T-helper 2 cell treated with Interferon-gamma antibody and Interleukin-4, amounts not matched to agents 5 μg/mL and 100 μg/mL, for 36 hours (primary cell): ENCODE results near the gene CD3E.

Experiments
- DNase-seq: peaks from one replicate; pipeline ENCODE4 v3.0.0; 2021; ENCODE audit warnings: low spot score
- H3K27ac Mint-ChIP-seq: one replicate; pipeline ENCODE4 v1.8.0; 2021; ENCODE audit warnings: mild to moderate bottlenecking, mixed read lengths
- H3K27me3 Mint-ChIP-seq: one replicate; pipeline ENCODE4 v1.8.0; 2021; ENCODE audit warnings: low read depth, mixed read lengths
- H3K36me3 Mint-ChIP-seq: one replicate; pipeline ENCODE4 v1.8.0; 2021; ENCODE audit warnings: low read depth, mixed read lengths
- H3K4me1 Mint-ChIP-seq: one replicate; pipeline ENCODE4 v1.8.0; 2021; ENCODE audit warnings: low read depth, mixed read lengths
- H3K4me3 Mint-ChIP-seq: one replicate; pipeline ENCODE4 v1.8.0; 2022; ENCODE audit warnings: mild to moderate bottlenecking, moderate library complexity, mixed read lengths
- H3K9me3 Mint-ChIP-seq: one replicate; pipeline ENCODE4 v1.8.0; 2021; ENCODE audit warnings: mixed read lengths

The CD3E gene

DNA sequence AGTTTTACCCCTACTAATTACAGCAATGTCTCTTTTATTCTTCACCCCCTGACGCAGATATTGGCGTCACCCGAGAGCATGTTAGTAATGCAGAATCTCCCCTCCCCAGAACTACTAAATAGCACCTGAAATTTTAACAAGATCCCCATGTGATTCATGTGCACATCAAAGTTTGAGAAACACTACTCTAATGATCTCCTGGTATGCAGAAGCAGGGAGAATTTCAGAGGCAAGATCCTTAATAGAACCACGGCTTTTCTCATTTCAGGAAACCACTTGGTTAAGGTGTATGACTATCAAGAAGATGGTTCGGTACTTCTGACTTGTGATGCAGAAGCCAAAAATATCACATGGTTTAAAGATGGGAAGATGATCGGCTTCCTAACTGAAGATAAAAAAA, 44.9 kb downstream of the CD3E start:
- peaks cover 40% of the 10 kb centered on the region for H3K4me1 Mint-ChIP-seq
- H3K27me3 Mint-ChIP-seq, result no peaks in the 10 kb centered on the region
- peaks cover 78% of the 10 kb centered on the region for H3K36me3 Mint-ChIP-seq
- no peak overlapping the region for H3K27ac Mint-ChIP-seq
- H3K9me3 Mint-ChIP-seq, result no peaks in the 10 kb centered on the region
- H3K4me3 Mint-ChIP-seq, result no peak overlapping the region
- no peak for DNase-seq

DNA sequence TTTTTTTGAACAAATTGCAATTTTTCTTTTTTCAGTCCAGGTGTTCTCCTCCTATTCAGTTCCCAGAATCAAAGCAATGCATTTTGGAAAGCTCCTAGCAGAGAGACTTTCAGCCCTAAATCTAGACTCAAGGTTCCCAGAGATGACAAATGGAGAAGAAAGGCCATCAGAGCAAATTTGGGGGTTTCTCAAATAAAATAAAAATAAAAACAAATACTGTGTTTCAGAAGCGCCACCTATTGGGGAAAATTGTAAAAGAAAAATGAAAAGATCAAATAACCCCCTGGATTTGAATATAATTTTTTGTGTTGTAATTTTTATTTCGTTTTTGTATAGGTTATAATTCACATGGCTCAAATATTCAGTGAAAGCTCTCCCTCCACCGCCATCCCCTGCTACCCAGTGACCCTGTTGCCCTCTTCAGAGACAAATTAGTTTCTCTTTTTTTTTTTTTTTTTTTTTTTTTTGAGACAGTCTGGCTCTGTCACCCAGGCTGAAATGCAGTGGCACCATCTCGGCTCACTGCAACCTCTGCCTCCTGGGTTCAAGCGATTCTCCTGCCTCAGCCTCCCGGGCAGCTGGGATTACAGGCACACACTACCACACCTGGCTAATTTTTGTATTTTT, 48.7 kb downstream of the CD3E start:
- no peak for DNase-seq
- peak overlapping the region; percentile 59 for H3K27ac Mint-ChIP-seq
- no peak overlapping the region for H3K4me3 Mint-ChIP-seq
- no peaks in the 10 kb centered on the region for H3K27me3 Mint-ChIP-seq
- H3K36me3 Mint-ChIP-seq, result peaks cover 56% of the 10 kb centered on the region
- H3K9me3 Mint-ChIP-seq, result no peaks in the 10 kb centered on the region
- H3K4me1 Mint-ChIP-seq, result peaks cover 18% of the 10 kb centered on the region

DNA sequence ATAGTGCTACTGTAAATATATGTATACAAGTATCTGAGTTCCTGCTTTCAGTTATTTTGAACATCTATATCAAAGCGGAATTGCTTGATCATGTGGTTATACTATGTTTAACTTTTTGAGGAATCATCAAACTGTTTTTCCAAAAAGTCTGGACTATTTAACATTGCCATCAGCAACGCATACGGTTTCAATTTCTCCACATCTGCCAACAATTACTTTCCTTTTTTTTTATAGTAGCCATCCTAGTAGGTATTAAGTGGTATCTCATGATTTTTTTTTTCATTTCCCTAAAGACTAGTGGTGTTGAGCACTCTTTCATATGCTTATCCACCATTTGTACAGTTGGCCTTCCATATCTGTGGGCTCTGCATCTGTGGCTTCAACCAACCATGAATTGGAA, 53.5 kb downstream of the CD3E start:
- H3K27ac Mint-ChIP-seq, result no peak overlapping the region
- no peak overlapping the region for H3K4me3 Mint-ChIP-seq
- H3K9me3 Mint-ChIP-seq, result no peaks in the 10 kb centered on the region
- no peaks in the 10 kb centered on the region for H3K27me3 Mint-ChIP-seq
- no peak for DNase-seq
- peaks cover 33% of the 10 kb centered on the region for H3K4me1 Mint-ChIP-seq
- H3K36me3 Mint-ChIP-seq, result peaks cover 25% of the 10 kb centered on the region

DNA sequence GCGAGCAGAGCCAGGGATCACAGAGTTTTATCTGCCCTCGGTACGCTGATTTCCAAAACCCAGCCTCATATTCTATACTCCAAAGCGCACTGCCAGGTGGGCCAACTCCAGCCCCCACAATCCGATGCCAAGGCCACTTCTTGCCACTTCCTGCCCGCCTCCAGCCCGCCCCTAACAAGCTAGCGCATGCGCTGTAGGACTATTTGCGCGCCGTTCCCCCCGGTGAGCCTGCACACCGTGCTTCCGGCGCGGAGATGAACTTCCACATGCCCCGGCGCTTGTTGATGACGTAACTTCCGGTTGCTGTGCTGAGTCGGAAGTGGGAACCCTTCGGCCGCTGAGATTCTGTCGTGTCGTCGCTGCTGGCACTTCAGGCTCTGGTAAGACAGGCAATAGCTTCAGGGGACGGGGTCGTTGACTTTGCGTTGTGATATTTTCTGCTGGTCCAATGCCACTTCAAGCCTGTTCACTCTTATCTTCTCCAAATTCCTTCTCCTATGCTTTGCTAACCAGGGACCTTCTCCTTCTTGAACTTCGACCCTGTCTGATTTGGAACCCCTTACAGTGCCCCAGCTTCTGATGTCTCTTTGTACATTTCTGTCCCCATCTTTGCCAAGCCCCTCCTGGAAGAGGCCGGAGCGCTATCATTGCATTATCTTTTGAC, 54.9 kb downstream of the CD3E start, which contains the start of gene UBE4A:
Gene UBE4A, plus strand, starts transcription at position 306 of the 664 bp plus-strand sequence. CDS start 5,481 bp downstream, outside the sequence.
- peak; percentile 97 for DNase-seq
- H3K4me1 Mint-ChIP-seq, result peaks cover 30% of the 10 kb centered on the region
- H3K36me3 Mint-ChIP-seq, result peaks cover 18% of the 10 kb centered on the region
- no peaks in the 10 kb centered on the region for H3K9me3 Mint-ChIP-seq
- H3K27ac Mint-ChIP-seq, result peak within 1 kb of the TSS; percentile 94
- no peaks in the 10 kb centered on the region for H3K27me3 Mint-ChIP-seq
- peak within 1 kb of the TSS; percentile 97 for H3K4me3 Mint-ChIP-seq

DNA sequence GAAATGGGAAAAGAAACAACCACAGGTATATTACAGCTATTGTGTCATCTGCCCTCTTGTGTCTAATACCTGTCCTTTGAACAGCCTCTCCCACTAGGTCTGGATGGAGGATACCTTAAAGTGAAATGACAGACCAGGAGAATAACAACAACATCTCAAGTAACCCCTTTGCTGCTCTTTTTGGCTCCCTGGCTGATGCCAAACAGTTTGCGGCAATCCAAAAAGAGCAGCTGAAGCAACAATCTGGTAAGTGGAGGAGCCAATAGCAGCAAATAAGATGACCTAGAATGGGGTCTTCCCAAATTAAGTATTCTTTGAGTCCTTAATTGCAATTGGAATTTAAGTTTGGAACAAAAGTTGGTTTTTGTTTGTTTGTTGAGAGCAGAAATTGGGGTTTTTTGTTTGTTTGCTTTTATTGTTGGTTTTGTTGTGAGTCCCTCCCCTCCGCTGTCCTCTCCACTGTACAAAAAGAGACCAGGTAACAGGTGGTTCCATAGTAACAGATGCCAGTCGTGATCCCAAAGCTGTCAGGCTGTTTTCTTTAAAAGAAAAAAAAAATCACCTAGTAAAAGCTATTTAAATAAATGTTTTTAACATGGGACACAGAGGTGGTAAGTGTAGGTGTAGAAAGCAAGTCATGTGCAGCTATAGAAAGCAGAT, 60.6 kb downstream of the CD3E start:
- Mint-ChIP-seq H3K36me3 (peaks cover 43% of the 10 kb centered on the region), H3K9me3 (no peaks in the 10 kb centered on the region), H3K27me3 (no peaks in the 10 kb centered on the region), H3K4me1 (peaks cover 19% of the 10 kb centered on the region), H3K27ac (no peak overlapping the region), H3K4me3 (no peak overlapping the region)
- no peak for DNase-seq
